ENCODE measurements around the gene ZBTB11. TPM values are rescaled to one million over a fixed set of nuclear protein-coding genes. Genes with fewer than 3 reads are reported as not detected.
"Not testable (repeated sequence)": the region's sequence is repeated elsewhere in the genome, so short reads cannot be mapped to it uniquely, and the experiment has no call there.

The ZBTB11 gene
- total RNA-seq, 1 experiment from 2014 or later, result 20.4 TPM

GRCh38 chr3:101632586-101632985 is 44.3 kb downstream of the ZBTB11 start:
- no peaks in the 10 kb centered on the region for H3K9me3 ChIP-seq (ENCODE audit: control insufficient read depth in 1 of 2, insufficient read depth in 1 of 2, low read depth in 1 of 2, low read length in 2 of 2)
- no peak for DNase-seq (ENCODE audit: low read depth, low spot score)
- H3K36me3 ChIP-seq (ENCODE audit: control insufficient read depth in 1 of 2, insufficient read depth in 2 of 2, low read length in 2 of 2), result no peaks in the 10 kb centered on the region
- no peak overlapping the region for H2AFZ ChIP-seq (ENCODE audit: low read depth, low read length, poor library complexity, severe bottlenecking)
- no TSS peak for BruUV-seq (replicated peaks)
- ChIA-PET CTCF (no interaction called here), POLR2A (no interaction called here), RAD21 (ENCODE audit: low non-redundant PET in 1 of 2, low total read pairs in 2 of 2, uncharacterized antibody in 2 of 2, unreplicated experiment in 2 of 2) (no interaction called here)
- no peak for ATAC-seq
- no peak overlapping the region for H3K4me2 ChIP-seq (ENCODE audit: low read length)
- H3K4me3 ChIP-seq (replicated peaks in 1 of 2; ENCODE audit: low read depth in 1 of 2, low read length in 2 of 2), result no peak overlapping the region
- no peaks in the 10 kb centered on the region for H3K27me3 ChIP-seq (ENCODE audit: insufficient read depth, low read length)
- H3K9me2 ChIP-seq (ENCODE audit: insufficient read depth), result no peaks in the 10 kb centered on the region
- no peak overlapping the region for H3K9ac ChIP-seq (ENCODE audit: low read length)
- H3K27ac ChIP-seq (ENCODE audit: low read depth, low read length), result no peak overlapping the region
- no peaks in the 10 kb centered on the region for H3K79me2 ChIP-seq (ENCODE audit: insufficient read depth, low read length)
- intact Hi-C loops (cut with micrococcal nuclease), result loop anchor here (10.0 kb wide), 1 partner anchor 428 kb away; no protein-coding TSS in a partner anchor
- H4K20me1 ChIP-seq (ENCODE audit: insufficient read depth), result no peaks in the 10 kb centered on the region
- TF ChIP-seq SIN3A (IDR thresholded peaks at IDR 0.05; ENCODE audit: low read depth) (no peak), POLR2A (IDR thresholded peaks at IDR 0.05; ENCODE audit: borderline replicate concordance, extremely low read depth, insufficient read depth, insufficient read length) (no peak), ELF1 (IDR thresholded peaks at IDR 0.05; ENCODE audit: borderline replicate concordance, low read depth) (no peak), EGR1 (IDR thresholded peaks at IDR 0.05; ENCODE audit: low read depth) (no peak), REST (IDR thresholded peaks at IDR 0.05; ENCODE audit: low read depth) (no peak), RAD21 (IDR thresholded peaks at IDR 0.05; ENCODE audit: low read depth) (no peak), SP1 (IDR thresholded peaks at IDR 0.05; ENCODE audit: low read depth) (no peak), ZBTB33 (IDR thresholded peaks at IDR 0.05; ENCODE audit: extremely low read depth, insufficient replicate concordance, low read length) (no peak), ZFX (IDR thresholded peaks at IDR 0.05) (no peak), ZNF274 (IDR thresholded peaks at IDR 0.05; ENCODE audit: low read depth, low read length) (no peak), EZH2phosphoT487 (IDR thresholded peaks at IDR 0.05; ENCODE audit: borderline replicate concordance) (no peak)
- H3K4me1 ChIP-seq (ENCODE audit: control insufficient read depth in 1 of 2, insufficient read depth in 2 of 2, low read length in 2 of 2), result 0 out of 4 replicates have a peak, but pooled peaks cover 0 to 3% of the 10 kb centered on the region in 2 experiments

GRCh38 chr3:101631959-101632358 is 45.0 kb downstream of the ZBTB11 start:
- not testable (repeated sequence) for BruUV-seq (replicated peaks)

More at GRCh38 chr3:101631959-101632358, 45.0 kb downstream of the ZBTB11 start:
- POLR2A ChIA-PET; H3K9me3 ChIP-seq (ENCODE audit: control insufficient read depth in 1 of 2, insufficient read depth in 1 of 2, low read depth in 1 of 2, low read length in 2 of 2); H3K4me3 ChIP-seq (replicated peaks in 1 of 2; ENCODE audit: low read depth in 1 of 2, low read length in 2 of 2); H3K27me3 ChIP-seq (ENCODE audit: insufficient read depth, low read length); RAD21 ChIA-PET (ENCODE audit: low non-redundant PET in 1 of 2, low total read pairs in 2 of 2, uncharacterized antibody in 2 of 2, unreplicated experiment in 2 of 2); H3K4me1 ChIP-seq (ENCODE audit: control insufficient read depth in 1 of 2, insufficient read depth in 2 of 2, low read length in 2 of 2); ATAC-seq; H2AFZ ChIP-seq (ENCODE audit: low read depth, low read length, poor library complexity, severe bottlenecking); DNase-seq (ENCODE audit: low read depth, low spot score); H3K79me2 ChIP-seq (ENCODE audit: insufficient read depth, low read length); H3K9ac ChIP-seq (ENCODE audit: low read length); H3K9me2 ChIP-seq (ENCODE audit: insufficient read depth); H3K4me2 ChIP-seq (ENCODE audit: low read length); H3K36me3 ChIP-seq (ENCODE audit: control insufficient read depth in 1 of 2, insufficient read depth in 2 of 2, low read length in 2 of 2); H3K27ac ChIP-seq (ENCODE audit: low read depth, low read length); H4K20me1 ChIP-seq (ENCODE audit: insufficient read depth): not testable (repeated sequence)
- CTCF ChIA-PET, result interaction anchor here (1.1 kb wide), 1 partner anchor 8 kb away, joined by 3 read pairs; no protein-coding TSS in a partner anchor
- intact Hi-C loops (cut with micrococcal nuclease), result loop anchor here (10.0 kb wide), 1 partner anchor 427 kb away; no protein-coding TSS in a partner anchor
